Stimulated activated naive CD4-positive, alpha-beta T cell (primary cell): ENCODE measurements around the gene MMP14.
"Not testable (repeated sequence)": the region's sequence is repeated elsewhere in the genome, so short reads cannot be mapped to it uniquely, and the experiment has no call there.

Source experiments
- DNase-seq, 6 experiments: peaks; one replicate each; lab custom pipeline; 2025; lab: John Stamatoyannopoulos, UW

MMP14 gene

GRCh38 chr14:22842211-22843122, 6.1 kb downstream of the MMP14 start:
- no peak for DNase-seq

DNA sequence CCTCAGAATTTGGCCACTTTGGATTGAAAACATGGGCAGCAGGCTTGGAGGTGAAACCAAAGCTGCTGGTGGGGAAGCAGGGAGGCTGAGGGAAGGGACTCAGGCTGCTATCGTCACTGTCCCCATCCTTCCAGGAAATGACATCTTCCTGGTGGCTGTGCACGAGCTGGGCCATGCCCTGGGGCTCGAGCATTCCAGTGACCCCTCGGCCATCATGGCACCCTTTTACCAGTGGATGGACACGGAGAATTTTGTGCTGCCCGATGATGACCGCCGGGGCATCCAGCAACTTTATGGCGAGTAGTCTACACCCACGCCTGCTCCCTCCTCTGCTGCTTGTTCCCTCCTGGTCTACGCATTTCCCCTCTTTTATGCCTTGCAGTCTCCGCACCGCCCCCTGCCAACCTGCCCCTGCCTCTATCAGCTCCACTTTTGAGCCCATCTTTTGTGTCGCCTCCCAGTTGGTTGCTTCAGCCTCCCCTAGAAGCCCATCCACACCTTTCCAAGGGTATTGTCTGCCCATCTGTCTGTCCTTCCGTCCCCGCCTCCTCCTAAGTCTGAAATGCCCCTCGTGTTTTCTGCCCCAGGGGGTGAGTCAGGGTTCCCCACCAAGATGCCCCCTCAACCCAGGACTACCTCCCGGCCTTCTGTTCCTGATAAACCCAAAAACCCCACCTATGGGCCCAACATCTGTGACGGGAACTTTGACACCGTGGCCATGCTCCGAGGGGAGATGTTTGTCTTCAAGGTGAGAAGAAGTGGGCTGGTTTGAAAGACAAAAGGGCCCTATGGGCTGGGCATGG, 6.9 kb downstream of the MMP14 start:
- no peak for DNase-seq

DNA sequence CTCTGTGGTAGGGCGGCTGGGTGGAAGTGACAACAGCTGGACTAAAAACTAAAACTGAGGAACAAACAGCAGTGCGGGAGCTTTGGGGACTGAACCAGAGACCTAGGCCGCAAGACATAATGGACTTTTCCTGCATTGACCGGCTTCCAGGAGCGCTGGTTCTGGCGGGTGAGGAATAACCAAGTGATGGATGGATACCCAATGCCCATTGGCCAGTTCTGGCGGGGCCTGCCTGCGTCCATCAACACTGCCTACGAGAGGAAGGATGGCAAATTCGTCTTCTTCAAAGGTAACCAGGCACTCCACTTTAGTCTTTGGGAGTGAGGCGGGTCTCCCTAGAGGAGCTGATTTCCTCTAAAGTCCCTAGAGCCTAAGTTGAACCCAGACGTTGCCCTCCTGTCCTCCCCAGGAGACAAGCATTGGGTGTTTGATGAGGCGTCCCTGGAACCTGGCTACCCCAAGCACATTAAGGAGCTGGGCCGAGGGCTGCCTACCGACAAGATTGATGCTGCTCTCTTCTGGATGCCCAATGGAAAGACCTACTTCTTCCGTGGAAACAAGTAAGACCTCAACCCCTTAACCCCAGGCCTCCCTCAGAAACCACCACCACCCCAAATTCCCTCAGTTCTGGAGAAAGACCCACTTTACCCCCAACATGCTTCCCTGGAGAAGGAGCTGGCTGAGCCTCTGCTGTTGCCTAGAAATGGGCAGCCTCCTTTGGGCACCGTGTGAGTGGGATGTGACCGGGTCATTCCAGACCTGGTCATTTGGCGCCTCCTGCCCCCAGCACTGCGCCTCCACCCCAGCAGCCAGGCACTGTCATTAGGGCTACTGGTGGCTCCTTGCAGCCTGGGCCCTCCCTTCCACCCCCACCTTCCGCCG, 8.1 kb downstream of the MMP14 start:
- DNase-seq = no peak

GRCh38 chr14:22845103-22845394, 8.7 kb downstream of the MMP14 start:
- no peak for DNase-seq

DNA sequence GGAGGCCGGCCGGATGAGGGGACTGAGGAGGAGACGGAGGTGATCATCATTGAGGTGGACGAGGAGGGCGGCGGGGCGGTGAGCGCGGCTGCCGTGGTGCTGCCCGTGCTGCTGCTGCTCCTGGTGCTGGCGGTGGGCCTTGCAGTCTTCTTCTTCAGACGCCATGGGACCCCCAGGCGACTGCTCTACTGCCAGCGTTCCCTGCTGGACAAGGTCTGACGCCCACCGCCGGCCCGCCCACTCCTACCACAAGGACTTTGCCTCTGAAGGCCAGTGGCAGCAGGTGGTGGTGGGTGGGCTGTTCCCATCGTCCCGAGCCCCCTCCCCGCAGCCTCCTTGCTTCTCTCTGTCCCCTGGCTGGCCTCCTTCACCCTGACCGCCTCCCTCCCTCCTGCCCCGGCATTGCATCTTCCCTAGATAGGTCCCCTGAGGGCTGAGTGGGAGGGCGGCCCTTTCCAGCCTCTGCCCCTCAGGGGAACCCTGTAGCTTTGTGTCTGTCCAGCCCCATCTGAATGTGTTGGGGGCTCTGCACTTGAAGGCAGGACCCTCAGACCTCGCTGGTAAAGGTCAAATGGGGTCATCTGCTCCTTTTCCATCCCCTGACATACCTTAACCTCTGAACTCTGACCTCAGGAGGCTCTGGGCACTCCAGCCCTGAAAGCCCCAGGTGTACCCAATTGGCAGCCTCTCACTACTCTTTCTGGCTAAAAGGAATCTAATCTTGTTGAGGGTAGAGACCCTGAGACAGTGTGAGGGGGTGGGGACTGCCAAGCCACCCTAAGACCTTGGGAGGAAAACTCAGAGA, 9.6 kb downstream of the MMP14 start:
- no peak for DNase-seq

- DNase-seq = no peak
Observed at GRCh38 chr14:22846811-22847307, 10.5 kb downstream of the MMP14 start.

DNA sequence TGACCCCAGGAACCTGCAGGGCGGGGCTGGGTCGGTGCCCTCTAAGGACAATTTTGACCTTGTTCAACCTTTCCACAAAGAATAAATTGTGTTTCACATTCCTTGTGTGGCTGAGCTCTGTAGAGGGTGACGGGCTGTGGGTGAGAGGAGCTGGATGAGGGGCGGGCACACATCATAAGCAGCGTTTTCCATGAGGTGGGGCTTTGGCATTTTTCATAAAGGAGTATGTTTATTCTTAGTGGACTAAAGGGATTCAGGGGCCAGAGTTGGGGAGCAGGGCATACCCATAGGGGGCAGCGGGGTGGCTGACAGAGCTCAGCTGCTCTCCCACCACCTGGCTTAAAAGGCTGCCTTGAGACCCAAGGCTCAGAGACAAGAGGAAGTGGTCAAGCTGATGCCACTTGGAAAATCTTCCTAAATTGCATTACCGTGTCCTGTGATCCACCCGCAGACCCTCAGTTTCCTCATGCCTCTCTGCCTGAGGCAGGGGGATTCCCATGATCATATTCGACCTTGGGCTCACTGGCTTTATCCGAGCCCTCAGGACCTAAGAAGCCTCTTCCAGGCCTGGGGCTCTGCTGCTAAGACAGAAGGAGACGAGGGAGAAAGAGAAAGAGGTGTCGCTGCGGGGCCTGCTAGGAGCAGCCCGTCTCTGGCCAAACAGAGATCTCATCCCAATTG, 11.4 kb downstream of the MMP14 start:
- DNase-seq = no peak

GRCh38 chr14:22848351-22849164, 12.2 kb downstream of the MMP14 start:
- no peak for DNase-seq

GRCh38 chr14:22849212-22849819, 12.9 kb downstream of the MMP14 start:
- no peak for DNase-seq

DNA sequence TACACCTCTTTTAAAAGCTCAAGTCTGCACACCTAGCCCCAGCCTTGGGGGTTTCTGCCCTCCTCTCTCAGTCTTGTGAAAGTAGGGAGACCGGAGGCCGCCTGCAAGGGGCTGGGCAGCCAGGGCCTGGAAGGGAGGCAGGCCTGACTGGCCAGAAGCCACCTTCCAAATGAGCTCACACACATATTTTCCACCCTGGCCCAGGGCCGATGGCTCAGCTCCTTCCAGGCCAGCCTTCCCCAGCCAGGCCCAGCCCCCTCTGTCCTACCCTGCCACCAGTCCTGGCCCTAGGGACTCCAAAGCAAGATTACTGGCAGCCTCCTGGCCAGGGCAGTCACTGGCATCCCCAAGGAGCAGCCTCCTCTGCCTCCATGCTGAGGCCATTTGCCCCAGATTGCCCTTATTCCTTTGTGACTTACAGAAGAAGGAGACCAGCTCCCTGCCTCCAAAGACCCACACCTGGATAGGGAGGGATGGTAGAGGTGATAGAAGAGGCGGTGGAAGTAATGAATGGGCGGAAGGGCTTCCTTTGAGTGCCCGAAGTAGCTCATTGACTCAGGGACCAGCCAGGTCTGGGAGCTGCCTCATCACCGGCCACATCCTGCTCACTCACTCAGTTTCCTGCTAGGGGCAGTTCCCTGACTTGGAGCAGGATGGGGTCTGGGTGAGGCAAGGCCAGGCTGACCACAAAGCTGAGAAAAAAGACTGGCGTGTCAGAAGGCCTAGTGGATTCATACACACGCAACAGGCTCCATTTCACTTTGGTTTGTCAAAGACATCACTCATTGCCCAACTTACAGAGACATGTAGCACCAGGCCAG, 14.8 kb downstream of the MMP14 start:
- no peak for DNase-seq

GRCh38 chr14:22852178-22852577, 15.8 kb downstream of the MMP14 start:
- DNase-seq = not testable (repeated sequence)

DNA sequence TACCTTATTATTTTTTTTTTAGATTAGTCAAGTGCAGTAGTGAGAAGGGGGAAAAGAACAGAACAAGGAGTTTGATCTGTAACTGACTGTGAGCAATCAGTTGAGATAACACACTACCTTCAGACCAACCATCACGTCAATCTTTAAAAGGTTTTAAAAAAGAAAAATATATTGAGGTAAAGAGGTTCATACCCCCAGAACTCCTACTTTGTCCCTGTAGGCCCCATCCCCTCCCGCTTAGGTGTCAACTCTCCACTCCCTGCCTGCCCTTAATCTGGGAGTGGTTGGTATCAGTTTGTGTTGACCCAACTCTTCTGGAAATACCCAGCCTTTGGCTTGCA, 16.2 kb downstream of the MMP14 start:
- DNase-seq = no peak

DNA sequence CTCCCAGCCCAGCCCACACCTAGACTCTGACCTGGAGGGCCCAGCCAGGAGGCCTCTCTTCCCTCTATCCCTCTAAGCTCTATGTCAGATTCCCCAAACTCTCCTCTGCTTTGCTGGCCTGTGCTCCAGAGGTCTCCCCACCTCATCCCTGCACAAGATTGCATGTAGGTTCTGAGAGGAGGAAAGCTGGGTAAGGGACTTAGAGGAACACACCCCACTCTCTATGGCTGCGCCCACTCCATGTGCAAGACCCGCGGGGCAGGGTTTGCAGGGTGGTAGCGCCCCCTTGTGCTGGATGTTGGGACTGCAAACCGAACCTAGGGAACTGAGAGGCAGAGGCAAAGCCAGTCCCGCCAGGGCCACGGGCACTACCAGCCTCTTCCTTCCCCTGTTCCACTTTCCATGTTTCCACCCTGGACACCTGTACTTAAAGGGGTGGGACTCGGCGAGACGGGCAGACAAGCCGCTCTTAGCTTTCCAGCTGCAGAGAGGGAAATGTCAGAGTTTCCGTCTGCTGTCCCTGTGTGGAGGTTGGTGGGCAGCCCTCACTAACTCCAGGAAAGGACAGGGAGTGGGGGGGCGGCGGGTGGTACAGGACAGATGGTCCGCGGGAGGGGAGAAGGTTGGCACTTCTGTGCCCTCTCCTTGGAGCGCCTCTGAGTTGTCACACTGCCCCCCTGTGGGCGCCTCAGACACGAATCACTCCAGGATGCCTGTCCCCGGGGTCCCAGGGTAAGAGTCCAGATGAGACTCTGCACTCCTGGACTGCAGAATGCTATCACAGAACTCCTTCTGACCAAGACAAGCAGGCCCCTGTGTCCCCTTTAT, 16.8 kb downstream of the MMP14 start:
- DNase-seq = peak; percentile 66 to 93 (median 84)

DNA sequence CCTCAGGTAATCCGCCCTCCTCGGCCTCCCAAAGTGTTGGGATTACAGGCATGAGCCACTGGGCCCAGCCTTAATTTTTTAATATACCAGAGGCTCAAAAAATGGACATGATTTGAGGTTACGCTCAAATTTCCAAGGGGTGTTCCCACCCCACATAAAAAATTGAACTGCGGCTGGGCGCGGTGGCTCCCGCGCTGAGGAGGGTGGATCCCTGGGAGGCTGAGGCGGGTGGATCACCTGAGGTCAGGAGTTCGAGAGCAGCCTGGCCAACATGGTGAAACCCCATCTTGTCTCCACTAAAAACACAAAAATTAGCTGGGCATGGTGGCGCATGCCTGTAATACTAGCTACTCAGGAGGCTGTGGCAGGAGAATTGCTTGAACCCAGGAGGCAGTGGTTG, 17.9 kb downstream of the MMP14 start:
- not testable (repeated sequence) for DNase-seq

DNA sequence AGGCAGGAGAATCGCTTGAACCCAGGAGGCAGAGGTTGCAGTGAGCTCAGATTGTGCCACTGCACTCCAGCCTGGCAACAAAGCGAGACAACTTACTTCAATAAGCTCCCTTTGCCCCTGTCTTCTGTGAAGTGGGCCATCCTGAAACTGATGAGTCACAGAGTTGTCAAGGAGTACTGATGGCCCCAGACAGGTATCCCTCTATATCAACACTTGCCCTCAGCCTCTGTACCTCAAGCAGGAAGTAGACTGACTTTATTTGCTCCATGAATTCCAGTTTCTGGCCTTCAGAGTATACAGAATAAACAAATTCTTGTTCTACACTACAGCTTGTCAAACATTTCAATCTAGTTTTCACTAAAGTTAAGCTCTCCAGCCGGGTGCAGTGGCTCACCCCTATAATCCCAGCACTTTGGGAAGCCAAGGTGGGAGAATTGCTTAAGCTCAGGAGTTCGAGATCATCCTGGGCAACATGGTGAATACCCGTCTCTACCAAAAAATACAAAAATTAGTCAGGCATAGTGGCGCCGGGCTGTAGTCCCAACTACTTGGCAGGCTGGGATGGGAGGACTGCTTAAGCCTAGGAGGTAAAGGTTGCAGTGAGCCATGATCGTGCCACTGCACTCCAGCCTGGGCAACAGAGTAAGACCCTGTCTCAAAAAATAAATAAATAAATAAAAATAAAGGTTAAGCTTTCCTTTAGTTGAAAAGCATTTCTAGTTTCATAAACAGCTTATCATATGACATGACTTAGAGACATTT, 18.8 kb downstream of the MMP14 start:
- no peak for DNase-seq

DNA sequence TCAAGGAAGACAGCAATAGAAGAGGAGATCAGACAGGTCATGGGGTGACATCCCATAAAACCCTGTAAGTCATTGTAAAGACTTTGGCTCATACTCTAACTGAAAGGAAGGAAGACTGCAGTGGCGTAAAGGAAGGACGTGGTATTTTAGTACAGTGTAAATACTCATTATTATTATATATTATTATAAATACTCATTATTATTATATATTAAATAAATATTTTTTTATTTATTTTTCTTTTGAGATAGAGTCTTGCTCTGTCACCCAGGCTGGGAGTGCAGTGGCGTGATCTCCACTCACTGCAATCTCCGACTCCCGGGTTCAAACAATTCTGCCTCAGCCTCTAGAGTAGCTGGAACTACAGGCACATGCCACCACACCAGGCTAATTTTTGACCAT, 20.0 kb downstream of the MMP14 start:
- no peak for DNase-seq

DNA sequence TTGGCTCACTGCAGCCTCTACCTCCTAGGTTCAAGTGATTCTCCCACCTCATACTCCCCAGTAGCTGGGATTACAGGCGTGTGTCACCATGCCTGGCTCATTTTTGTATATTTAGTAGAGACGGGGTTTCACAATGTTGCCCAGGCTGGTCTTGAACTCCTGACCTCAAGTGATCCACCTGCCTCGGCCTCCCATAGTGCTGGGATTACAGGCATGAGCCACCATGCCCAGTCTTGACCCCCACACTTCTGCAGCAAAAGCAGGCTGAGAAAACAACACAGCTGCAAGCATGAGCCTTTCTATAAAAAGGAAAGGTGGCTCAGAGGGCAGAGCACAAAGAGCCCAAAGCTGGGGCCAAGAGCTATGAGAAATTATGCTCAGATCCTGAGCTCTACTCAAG, 24.0 kb downstream of the MMP14 start:
- DNase-seq = not testable (repeated sequence)
